IPS-NIHi11 (cell line): ENCODE measurements around the gene ZNF507.
"Not testable (repeated sequence)": the region's sequence is repeated elsewhere in the genome, so short reads cannot be mapped to it uniquely, and the experiment has no call there.

Source experiments
- DNase-seq: peaks from one replicate; pipeline ENCODE4 v3.0.0; 2012; ENCODE audit warnings: mixed read lengths, low spot score

ZNF507 gene

DNA sequence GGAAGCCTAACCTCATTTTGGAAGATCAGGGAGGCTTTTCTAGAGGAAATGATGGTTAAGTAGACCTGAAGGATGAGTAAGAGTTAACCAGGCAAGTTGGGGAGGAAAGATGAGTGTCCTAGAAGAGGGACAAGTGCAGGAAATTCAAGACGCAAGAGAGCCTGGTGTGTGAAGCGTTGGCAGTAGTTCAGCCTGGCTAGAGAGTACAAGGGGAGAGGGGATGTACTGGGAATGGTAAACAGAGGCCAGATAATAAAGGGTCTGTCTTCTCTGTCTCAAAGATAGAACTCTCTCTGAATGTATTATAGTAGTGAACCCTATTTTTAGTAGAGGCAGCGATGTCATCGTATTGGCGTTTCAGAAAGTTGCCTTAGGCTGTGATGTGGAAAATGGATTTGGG, 69.8 kb downstream of the ZNF507 start:
- DNase-seq, result no peak

DNA sequence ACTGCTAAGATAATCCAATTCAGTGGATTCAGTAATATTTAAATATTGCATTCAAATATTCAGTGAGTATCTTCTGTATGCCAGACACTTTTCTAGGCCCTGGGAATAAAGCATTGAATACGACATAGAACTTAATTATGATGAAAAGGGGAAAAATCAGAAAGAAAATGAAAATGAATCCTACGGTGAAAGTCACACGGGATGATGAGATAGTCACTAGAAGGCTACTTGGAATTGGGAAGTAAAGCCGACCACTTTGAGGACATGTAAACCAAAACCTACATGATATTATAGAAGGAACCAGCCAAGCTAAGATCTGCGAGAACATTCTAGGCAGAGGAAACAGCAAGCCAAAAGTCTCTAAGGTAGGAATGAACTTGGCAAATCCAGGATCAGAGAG, 70.3 kb downstream of the ZNF507 start:
- DNase-seq, result no peak

DNA sequence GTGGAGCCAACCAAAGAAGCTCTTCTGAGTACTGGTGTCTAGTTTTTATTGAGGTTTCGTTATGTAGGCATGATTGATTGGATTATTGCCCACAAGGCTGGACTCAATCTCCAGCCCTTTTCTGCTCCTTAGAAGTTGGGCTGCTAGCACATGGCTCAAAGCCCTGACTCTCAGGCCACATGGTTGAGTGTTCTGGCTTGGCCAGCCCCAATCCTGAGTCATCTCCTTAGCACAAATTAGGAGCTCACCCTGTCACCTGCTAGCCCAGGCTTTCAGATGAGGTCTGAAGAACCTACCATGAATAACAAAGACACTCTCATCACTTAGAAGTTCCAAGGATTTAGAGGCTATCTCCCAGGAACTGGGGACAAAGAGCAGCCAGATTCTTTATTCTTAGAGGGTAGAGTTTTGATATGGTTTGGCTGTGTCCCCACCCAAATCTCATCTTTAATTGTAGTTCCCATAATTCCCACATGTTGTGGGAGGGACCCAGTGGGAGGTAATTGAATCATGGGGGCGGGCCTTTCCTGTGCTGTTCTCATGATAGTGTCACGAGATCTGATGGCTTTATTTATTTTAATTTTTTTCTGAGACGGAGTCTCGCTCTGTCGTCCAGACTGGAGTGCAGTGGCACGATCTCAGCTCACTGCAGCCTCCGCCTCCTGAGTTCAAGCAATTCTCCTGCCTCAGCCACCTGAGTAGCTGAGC, 71.5 kb downstream of the ZNF507 start:
- no peak for DNase-seq

DNA sequence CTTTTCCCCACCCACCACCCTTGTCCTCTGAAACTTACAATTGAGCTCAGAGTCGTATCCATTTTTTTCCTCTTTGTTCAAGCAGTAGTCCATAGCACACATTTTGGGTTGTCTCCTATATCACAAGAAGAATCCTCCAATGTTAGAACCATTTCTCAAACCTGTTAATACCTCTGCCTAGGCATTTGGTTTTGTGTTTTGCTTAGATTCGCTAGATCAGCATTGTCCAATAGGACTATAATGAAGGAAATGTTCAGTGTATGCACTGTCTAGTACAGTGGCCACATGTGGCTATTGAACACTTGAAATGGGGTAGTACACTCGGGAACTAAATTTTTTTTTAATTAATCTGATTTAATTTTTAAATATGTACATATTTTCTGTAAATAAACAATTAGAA, 72.7 kb downstream of the ZNF507 start:
- no peak for DNase-seq

DNA sequence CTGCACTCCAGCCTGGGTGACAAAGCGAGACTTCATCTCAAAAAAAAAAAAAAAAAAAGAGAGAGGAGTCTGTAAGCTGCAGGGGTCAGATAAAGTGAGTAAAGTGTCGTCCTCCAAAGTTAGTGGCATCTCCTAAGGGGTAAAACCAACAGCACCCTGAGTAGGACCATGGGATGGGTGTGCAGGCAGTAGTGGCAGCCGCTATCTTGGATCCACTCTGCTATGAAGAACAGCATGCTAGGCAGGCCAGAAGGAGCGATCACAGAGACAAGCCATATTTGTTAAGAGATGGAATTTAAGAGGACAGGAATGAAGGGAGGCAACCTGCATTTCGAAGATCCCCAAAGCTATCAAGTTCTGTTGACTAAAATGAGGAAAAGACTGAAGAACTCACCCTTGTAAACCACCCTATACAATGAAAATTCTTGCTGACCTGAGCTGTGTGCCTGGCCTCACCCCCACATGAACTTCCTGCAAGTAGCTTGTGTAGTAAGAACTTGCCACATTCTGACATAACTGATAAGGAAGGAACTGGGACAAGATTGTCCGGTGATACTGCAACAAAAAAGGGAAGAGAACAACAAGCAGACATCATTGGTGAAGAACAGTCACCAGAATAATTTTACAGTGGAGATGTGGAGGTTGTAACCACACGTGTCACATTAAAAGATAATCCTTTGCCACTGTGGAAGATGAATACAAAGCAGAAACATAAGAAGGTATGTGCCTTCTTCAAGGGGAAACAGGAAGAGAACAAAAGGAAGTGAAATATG, 76.4 kb downstream of the ZNF507 start:
- no peak for DNase-seq

DNA sequence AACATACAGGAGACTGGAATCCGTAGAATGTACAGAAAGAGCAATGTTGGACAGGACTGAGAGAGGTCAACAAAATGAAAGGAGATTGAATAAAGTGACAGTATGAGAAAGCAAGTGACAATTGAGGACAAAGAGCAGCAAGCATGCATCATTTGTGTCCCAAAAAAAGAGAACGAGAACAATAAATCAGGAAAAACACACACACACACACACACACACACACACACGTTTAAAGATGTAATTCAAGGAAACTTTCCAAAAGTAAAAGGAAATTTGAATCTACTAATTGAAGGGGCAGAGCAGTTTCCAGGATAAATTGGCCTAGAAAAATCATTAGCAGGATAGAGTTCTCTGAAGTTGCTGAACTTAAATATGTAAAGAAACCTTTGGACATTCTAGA, 77.0 kb downstream of the ZNF507 start:
- no peak for DNase-seq

DNA sequence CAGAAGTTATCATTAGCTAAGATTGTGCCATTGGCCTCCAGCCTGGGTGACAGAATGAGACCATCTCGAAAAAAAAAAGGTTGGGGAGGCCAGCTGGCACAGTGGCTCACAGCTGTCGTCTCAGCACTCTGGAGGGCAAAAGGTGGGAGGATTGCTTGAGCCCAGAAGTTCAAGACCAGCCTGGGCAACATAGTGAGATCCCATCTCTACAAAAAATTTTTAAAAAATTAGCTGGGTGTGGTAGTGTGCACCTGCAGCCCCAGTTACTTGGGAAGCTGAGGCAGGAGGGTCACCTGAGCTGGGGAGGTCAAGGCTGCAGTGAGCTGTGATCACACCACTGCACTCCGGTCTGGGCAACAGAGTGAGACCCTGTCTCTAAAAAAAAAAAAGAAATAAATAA, 78.5 kb downstream of the ZNF507 start:
- not testable (repeated sequence) for DNase-seq

DNA sequence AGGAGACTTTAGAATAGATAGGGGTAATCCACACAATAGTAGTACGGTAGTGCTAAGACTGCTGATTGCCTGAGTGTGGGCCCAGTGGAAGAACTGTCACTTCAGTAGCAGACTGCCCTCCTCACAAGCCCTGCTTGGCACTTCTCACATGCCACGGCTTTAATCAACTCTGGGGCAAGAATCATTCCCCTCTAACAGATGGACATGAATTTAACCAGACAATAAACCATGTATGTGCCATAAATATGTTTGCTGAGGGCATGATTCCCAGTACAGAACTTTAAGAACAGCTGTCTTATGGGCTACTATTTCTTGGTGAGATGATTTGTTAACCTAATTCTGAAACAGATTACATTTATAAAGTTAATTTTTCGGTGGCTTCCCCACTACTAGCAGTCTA, 82.1 kb downstream of the ZNF507 start:
- no peak for DNase-seq

DNA sequence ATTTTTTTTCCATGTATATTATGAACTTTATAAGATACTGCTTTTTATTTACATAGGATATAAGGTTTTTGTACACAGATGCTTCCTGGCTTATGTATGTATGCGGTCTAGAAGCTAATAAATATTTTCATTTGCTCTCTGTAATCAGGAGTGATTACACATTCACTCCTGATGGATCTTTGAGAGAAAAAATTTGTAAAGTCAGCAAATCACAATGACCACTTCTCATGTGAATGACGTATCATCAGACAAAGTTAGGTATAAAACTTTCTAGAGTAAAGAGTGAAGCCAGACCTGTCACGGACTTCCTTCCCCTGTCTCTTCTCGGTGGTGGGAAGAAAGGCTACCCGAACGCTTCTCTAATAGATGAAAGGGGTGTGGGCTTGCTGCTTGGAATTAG, 91.3 kb downstream of the ZNF507 start:
- DNase-seq, result no peak

DNA sequence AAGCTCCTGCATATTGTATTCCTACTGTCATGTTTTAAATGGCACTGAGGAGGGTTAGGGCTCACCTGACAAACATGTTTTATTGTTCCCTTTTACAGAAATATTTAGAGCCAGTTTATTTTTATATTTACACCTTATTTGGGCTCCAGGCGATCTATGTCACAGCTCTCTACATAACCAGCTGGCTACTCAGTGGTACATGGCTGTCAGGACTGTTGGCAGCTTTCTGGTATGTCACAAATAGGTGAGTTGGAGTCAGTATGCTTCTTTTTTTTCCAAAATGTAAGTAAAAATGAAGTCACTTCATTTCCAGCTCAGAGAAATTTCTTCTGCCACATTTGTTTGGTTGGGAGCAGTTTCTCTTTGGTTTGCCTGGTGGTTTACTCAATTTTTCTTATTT, 91.7 kb downstream of the ZNF507 start:
- no peak for DNase-seq
